GM12878 (cell line): ENCODE measurements around the gene SLTM. TPM values are rescaled to one million over a fixed set of nuclear protein-coding genes. Genes with fewer than 3 reads are reported as not detected.
"Not testable (repeated sequence)": the region's sequence is repeated elsewhere in the genome, so short reads cannot be mapped to it uniquely, and the experiment has no call there.

ENCODE experiments used
- ATAC-seq: fragments of 200-7000 bp; cut with Tn5 transposase; 3 replicates; pipeline ENCODE4 v1.9.1; 2020; ENCODE audit warnings: mild to moderate bottlenecking, moderate library complexity
- BruUV-seq: library from RNA; stranded (reverse); fragments of 400-500 nt; replicated peaks from 2 replicates; lab custom pipeline; 2021; lab: Mats Ljungman, UMichigan
- CTCF ChIA-PET: fragments of 300-600 bp; sonication (Branson Sonifier 250); formaldehyde crosslinking; extraction: SDS; loops from one replicate; lab custom pipeline; 2021; ENCODE audit warnings: inconsistent platforms; lab: Yijun Ruan, JAX
- POLR2A ChIA-PET: fragments of 350-600 bp; formaldehyde crosslinking; extraction: SDS; loops from one replicate; lab custom pipeline; 2021; ENCODE audit warnings: inconsistent platforms; lab: Charles Lee
- RAD21 ChIA-PET: fragments of 300-600 bp; sonication (Branson Sonifier 250); formaldehyde crosslinking; loops from one replicate; lab custom pipeline; 2023; ENCODE audit warnings: antibody characterized with exemption; ENCODE audit not compliant: unreplicated experiment; lab: Charles Lee
- SMC1A ChIA-PET: fragments of 300-600 bp; sonication (Branson Sonifier 250); formaldehyde crosslinking; loops from one replicate; lab custom pipeline; 2023; ENCODE audit not compliant: unreplicated experiment, uncharacterized antibody; lab: Charles Lee
- DNase-seq: peaks from one replicate; pipeline ENCODE4 v3.0.0-alpha.2; 2011; ENCODE audit warnings: low read depth, low spot score
- FAIRE-seq: peaks from 3 replicates; lab custom pipeline; 2011; peaks lifted over from hg19 to GRCh38; lab: Jason Lieb, UNC
- H2AFZ ChIP-seq: 2 replicates; pipeline ENCODE4 v1.6.0; 2011; ENCODE audit warnings: low read depth, low read length, control low read depth; ENCODE audit not compliant: control insufficient read depth
- H3K27ac ChIP-seq: 2 replicates; pipeline ENCODE4 v1.5.1; 2011; ENCODE audit warnings: control low read depth; ENCODE audit not compliant: control insufficient read depth, insufficient read depth
- H3K27me3 ChIP-seq, 2 experiments: replicated peaks in 1 of 2; 2 replicates each; pipeline versions ENCODE4 v1.6.0 to v1.6.1; 2011; ENCODE audit warnings: low read length in 1 of 2; ENCODE audit not compliant: control insufficient read depth in 2 of 2, insufficient read depth in 2 of 2
- H3K36me3 ChIP-seq, 2 experiments: 2 replicates each; pipeline ENCODE4 v1.5.1; 2011; ENCODE audit warnings: low read length in 1 of 2; ENCODE audit not compliant: control insufficient read depth in 2 of 2, insufficient read depth in 2 of 2
- H3K4me1 ChIP-seq: 2 replicates; pipeline ENCODE4 v1.6.1; 2011; ENCODE audit warnings: mild to moderate bottlenecking, low read length, moderate library complexity, mixed read lengths; ENCODE audit not compliant: control insufficient read depth, insufficient read depth
- H3K4me2 ChIP-seq: 2 replicates; pipeline ENCODE4 v1.6.0; 2011; ENCODE audit warnings: control low read depth; ENCODE audit not compliant: control insufficient read depth, insufficient read depth
- H3K4me3 ChIP-seq: fragments of 200-600 bp; sonication (generic); 2 replicates; pipeline ENCODE4 v1.5.1; 2016
- H3K79me2 ChIP-seq: 2 replicates; pipeline ENCODE4 v1.6.0; 2011; ENCODE audit warnings: low read length; ENCODE audit not compliant: control insufficient read depth, insufficient read depth
- H3K9ac ChIP-seq: 2 replicates; pipeline ENCODE4 v1.8.0; 2011; ENCODE audit warnings: low read length, control low read depth, mixed read lengths; ENCODE audit not compliant: control insufficient read depth, insufficient read depth
- H3K9me3 ChIP-seq: replicated peaks from 3 replicates; pipeline ENCODE4 v1.5.1; 2011; ENCODE audit warnings: mild to moderate bottlenecking, low read length; ENCODE audit not compliant: control insufficient read depth, insufficient read depth
- H4K20me1 ChIP-seq: 2 replicates; pipeline ENCODE4 v1.6.0; 2011; ENCODE audit not compliant: control insufficient read depth, insufficient read depth
- SPI1 ChIP-seq: IDR thresholded peaks from 2 replicates; pipeline ENCODE4 v1.6.1; 2011; ENCODE audit warnings: low read depth, mild to moderate bottlenecking, low read length, moderate library complexity, borderline replicate concordance; ENCODE audit not compliant: insufficient read depth
- TCF12 ChIP-seq: IDR thresholded peaks from 2 replicates; pipeline ENCODE4 v1.6.1; 2011; ENCODE audit warnings: low read depth, mild to moderate bottlenecking, low read length
- WGBS: methylation state at CpG from one replicate; pipeline ENCODE4 v1.1.6; 2016; ENCODE audit warnings: low lambda C conversion rate; ENCODE audit not compliant: insufficient replicate concordance, insufficient coverage; ENCODE audit errors: missing lambda C conversion rate; 5-methylcytosine and 5-hydroxymethylcytosine counted together
- in situ Hi-C: fragments of 300-500 bp; cut with MboI; formaldehyde crosslinking; loops from 9 replicates; pipeline ENCODE4 v1.14.3; 2018; ENCODE audit warnings: mixed read lengths
- intact Hi-C: fragments of 100-400 bp; cut with micrococcal nuclease; formaldehyde crosslinking; loops from one replicate; pipeline ENCODE4 v1.14.2; 2022; ENCODE audit not compliant: unreplicated experiment
- polyA plus RNA-seq, 11 experiments: library from polyadenylated mRNA; depleted of rRNA in 4 of 11; unstranded in 6 of 11; stranded (reverse) in 5 of 11; fragments of >200 nt; fragmentation: Nextera tagmentation in 4 of 11; fragmentation: Illumina TruSeq in 1 of 11; extraction: Ambion mirVana in 4 of 11; extraction: Trizol in 1 of 11; gene quantifications; 1 replicate in 1 of 11; 2 replicates in 10 of 11; pipeline versions ENCODE4 v1.2.1 to v1.2.3, GENCODE V29; 2011 to 2016; ENCODE audit warnings: inconsistent platforms in 2 of 11, missing spikeins in 2 of 11, low read depth in 1 of 11
- total RNA-seq, 4 experiments: library from RNA; depleted of rRNA in 3 of 4; stranded (reverse); fragments of >200 nt in 3 of 4; fragmentation: Illumina TruSeq in 1 of 4; extraction: Trizol in 1 of 4; gene quantifications; 2 replicates each; pipeline versions ENCODE4 v1.2.1 to v1.2.3, GENCODE V29; 2013 to 2021

SLTM gene
- total and polyA plus RNA-seq, 10 of the 15 experiments (the other 5 are each of a cell fraction or from before 2014, with no cell fraction given) = 50.5 to 152 (median 90.9) TPM

- H3K4me1 ChIP-seq, H4K20me1 ChIP-seq, in situ Hi-C loops, H3K4me3 ChIP-seq, H3K9me3 ChIP-seq, H2AFZ ChIP-seq, BruUV-seq, ATAC-seq, DNase-seq, H3K9ac ChIP-seq, H3K4me2 ChIP-seq, RAD21 ChIA-PET, H3K27ac ChIP-seq, H3K27me3 ChIP-seq, intact Hi-C loops, POLR2A ChIA-PET, CTCF ChIA-PET, FAIRE-seq: not testable (repeated sequence)
- Histone ChIP-seq H3K79me2 (peaks cover 52% of the 10 kb centered on the region), H3K36me3 (peaks cover 1 to 13% of the 10 kb centered on the region in 2 experiments; a peak in 3 of 4 replicates)
- SMC1A ChIA-PET = interaction anchor here (1.3 kb wide), 1 partner anchor 14 kb away, joined by 3 read pairs; no protein-coding TSS in a partner anchor
- 97% methylated on average over 7 of the region's 7 CpGs for WGBS
These were observed 13.0 kb downstream of the SLTM start for GRCh38 chr15:58920447-58920846.

DNA sequence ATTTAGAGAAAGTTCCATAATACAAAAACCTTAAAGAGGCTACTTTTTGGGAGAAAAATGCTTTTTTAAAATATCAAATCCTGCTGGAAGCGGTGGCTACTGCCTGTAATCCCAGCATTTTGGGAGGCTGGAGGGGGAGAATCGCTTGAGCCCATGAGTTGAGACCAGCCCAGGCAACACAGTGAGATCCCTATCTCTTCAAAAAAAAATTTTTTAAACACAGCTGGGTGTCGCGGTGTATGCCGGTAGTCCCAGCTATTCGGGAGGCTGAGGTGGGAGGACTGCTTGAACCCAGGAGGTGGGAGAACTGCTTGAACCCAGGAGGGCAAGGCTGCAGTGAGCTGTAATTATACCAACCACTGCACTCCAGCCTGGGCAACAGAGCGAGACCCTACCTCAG is 14.2 kb downstream of the SLTM start:
- intact Hi-C loops = no loop called here
- BruUV-seq = no TSS peak
- Histone ChIP-seq H3K27ac (no peak overlapping the region), H4K20me1 (no peaks in the 10 kb centered on the region), H3K4me1 (no peaks in the 10 kb centered on the region), H3K9ac (no peak overlapping the region), H3K4me2 (no peak overlapping the region), H2AFZ (no peak overlapping the region), H3K27me3 (no peaks in the 10 kb centered on the region)
- ChIA-PET POLR2A (no interaction called here), CTCF (no interaction called here)
- ATAC-seq (no peak), FAIRE-seq (no peak)
- over 99% methylated on average over 7 of the region's 7 CpGs for WGBS
- TF ChIP-seq SPI1 (no peak), TCF12 (no peak)
- TF ChIP-seq, all 136 proteins: peak for 0
- H3K9me3 ChIP-seq = no peaks in the 10 kb centered on the region
- ChIA-PET RAD21 (no interaction called here), SMC1A (no interaction called here)
- H3K4me3 ChIP-seq = no peak overlapping the region
- no peak for DNase-seq
- in situ Hi-C loops = no loop called here
- H3K79me2 ChIP-seq = peaks cover 45% of the 10 kb centered on the region
- peaks cover 2 to 21% of the 10 kb centered on the region in 2 experiments for H3K36me3 ChIP-seq
